Retina (tissue), 1 donor: ENCODE data around the gene RBM6.
A peak's percentile ranks its signal among the peaks of the same experiment; 100 is the strongest.

Experiments
- DNase-seq: peaks from one replicate; pipeline ENCODE4 v3.0.0-alpha.2; 2016

The RBM6 gene

GRCh38 chr3:50100386-50100785 is 160.4 kb downstream of the RBM6 start:
- no peak for DNase-seq

- DNase-seq = no peak
Measured at GRCh38 chr3:50100956-50101845, 161.3 kb downstream of the RBM6 start.

GRCh38 chr3:50102558-50102957 is 162.6 kb downstream of the RBM6 start:
- DNase-seq = no peak

DNA sequence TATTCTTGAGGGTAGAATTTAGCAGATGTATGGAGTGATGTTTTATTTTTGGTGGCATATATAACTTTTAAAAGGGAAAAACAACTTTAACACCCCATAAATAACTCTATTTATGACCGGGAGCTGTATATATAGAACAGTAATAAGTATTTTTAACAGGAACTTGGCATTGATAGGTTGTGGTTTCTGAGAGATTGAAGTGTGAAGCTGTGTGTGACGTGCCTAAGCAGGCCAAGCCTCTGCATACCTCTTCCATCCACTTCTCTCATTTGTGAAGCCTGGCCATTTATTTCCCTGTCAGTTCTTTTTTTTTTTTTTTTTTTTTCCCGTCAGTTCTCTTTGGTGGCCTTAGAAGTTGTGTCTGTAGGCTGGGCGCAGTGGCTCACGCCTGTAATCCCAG is 171.8 kb downstream of the RBM6 start:
- DNase-seq = no peak

DNA sequence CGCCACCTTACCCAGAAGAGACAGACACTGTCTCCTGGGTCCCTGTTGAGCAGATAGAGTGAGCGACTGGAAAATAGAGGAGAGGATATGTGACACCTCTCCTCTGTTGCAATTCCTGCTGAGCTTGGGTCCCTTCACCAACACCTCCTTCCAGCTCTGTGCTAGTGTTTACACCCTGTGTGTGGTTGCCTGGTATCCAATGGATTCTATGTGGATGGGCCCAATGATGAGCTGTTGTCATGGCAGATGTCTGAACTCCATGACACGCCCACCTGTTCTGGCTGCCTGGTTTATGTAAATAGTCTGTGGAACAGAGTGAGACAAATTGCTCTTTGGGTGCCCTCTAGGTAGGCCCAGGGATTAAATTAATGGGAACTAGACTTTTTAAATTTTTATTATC is 172.5 kb downstream of the RBM6 start:
- DNase-seq = no peak

- DNase-seq = no peak
Measured at GRCh38 chr3:50117120-50117519, 177.2 kb downstream of the RBM6 start.

- DNase-seq = no peak
Measured at GRCh38 chr3:50118237-50118636, 178.3 kb downstream of the RBM6 start.

- DNase-seq = no peak
Measured at GRCh38 chr3:50119786-50120185, 179.8 kb downstream of the RBM6 start.

GRCh38 chr3:50120364-50121071 is 180.6 kb downstream of the RBM6 start:
- no peak for DNase-seq

- peak; percentile 86 for DNase-seq
Measured at GRCh38 chr3:50121072-50122032, 181.4 kb downstream of the RBM6 start.

DNA sequence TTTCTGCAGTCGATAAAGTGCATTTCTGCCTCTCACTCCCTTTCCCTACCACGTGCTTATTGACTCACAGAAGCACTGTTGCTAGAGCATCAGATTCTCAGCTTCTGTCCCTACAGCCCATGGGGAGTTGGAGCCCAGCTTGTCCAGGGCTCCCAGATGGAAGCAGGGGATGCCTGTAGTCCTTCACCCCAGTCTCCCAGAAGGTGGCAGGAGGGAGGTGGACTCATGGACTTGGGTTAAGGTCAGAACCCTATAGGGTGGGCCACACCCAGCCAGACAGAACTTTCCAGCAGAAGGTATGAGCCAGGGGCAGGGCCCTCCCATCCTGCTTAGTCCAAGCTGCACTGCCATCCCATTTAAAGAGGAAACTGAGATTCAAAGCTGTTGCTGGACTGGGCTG is 182.1 kb downstream of the RBM6 start:
- DNase-seq = no peak

- DNase-seq = peak; percentile 20
Measured at GRCh38 chr3:50122661-50123391, 182.9 kb downstream of the RBM6 start.

DNA sequence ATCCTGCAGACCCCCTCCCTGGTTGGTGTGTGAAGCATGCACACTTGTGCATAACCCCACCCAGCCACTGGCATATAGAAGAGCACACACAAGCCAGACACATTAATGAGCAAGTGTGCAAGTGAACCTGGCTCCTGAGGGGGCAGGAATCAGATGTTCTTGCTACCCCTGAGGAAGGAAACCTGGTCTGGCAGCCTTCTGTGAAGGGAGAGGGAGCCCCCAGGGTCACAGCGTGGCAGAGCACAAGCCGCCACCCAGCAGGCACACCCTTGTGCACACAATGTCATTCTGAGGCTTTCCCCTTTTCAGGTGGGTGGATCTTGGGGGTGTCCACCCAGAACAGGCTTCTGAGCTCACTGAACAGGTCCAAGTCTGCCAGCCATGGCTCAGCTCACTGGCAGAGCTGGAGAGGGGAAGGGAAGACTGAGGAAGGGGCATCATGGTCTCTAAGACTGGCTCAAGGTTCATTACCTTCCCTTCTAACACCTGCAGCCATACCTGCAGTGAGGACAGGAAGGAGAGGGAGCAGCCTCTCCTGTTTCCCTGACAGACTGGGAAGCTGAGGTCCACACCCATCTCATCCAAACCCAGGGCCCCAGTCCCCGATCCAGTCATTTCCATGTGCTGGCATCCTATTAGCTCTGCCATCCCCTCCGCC is 183.6 kb downstream of the RBM6 start:
- DNase-seq = peak; percentile 37

GRCh38 chr3:50124052-50124799 is 184.3 kb downstream of the RBM6 start:
- DNase-seq = no peak

GRCh38 chr3:50124800-50125178 is 184.8 kb downstream of the RBM6 start:
- peak; percentile 60 for DNase-seq

DNA sequence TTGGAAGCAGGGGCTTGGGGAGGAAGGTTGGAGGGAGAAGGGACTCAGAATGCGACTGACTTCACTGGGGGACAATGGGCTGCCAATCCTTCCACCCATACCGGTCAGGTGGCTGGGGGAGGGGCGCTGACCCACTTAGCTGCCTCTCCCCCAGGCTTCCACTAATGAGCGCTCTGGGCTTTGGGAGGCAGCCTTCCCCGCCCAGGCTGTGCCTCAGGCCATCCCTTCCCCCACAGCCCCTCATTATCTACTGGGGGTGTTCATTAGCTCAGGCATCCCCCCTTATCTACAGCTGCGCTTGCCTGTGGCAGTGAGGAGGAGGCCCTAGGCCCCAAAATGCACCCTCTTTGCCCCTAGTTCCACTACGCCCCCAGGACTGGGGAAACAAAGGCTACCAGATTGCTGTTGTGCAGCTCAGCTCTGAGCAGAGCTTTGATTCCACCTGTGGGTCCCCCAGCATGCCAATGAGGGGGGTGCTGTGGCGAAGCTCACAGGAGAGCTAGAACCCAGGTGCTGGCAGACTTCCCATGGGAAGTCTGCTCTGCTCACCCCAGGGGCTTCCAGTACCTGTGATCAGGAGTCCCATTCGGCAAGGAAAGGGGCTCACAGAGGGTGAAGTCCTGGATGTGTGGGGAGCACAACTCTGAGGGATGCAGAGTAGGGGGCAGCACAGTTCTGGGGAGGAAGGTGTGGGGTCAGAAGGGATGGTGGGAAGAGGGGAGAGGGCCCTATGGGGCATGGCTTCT is 185.8 kb downstream of the RBM6 start:
- peak; percentile 69 for DNase-seq

DNA sequence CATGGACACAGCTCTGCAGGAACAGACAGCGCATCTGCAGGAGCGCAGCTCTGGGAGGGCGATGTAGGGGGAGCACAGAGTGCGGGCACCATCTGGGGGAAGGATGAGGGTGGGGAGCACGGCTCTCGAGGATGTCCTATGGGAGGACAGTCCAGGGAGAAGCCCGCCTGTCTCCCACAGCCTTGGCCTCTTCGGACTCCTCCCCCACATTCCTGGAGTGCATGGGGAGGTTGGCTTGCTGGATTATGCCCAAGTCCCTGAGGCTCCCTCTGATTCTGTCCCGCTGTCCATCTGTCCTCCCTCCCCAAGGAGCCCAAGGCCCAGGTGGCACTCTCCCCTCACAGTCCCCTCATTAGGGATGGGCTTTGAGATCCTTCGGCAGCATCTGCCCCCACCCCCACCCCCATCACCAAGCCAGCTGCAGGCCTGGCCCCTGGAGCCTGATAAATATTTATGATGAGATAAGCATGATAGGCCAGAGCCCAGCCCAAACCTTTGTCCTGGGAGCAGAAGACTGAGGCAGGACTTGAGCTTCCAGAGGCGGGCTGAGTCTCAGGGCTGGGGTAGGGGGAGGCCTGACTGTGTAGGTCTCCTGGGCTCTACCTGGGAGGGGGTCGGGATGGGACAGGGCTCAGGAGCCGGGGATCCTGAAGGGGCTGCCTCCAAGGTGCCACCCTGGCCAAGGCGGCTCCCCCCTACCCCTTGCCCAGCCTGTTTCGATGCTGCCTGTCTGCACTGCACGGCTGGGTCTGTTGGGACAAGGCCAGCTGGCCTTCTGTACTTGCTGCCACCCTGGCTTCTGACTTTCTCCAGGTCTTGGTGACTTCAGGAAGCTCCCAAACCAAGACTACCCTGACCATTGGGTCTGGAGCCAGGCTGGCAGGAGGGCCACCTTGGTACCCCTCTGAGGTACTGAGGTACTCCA is 186.6 kb downstream of the RBM6 start:
- peak; percentile 81 for DNase-seq
